ENCODE measurements around the gene OR4D2. TPM values are rescaled to one million over a fixed set of nuclear protein-coding genes. Genes with fewer than 3 reads are reported as not detected.

OR4D2 gene
- total RNA-seq, 1 experiment from 2014 or later = not detected

GRCh38 chr17:58186591-58186990, 19.8 kb downstream of the OR4D2 start:
- Histone ChIP-seq H3K9ac (ENCODE audit: low read length) (no peak overlapping the region), H3K4me1 (ENCODE audit: insufficient read depth, low read length) (peaks cover 20% of the 10 kb centered on the region), H3K4me3 (ENCODE audit: low read length) (no peak overlapping the region), H3K9me3 (ENCODE audit: low read length) (no peaks in the 10 kb centered on the region), H3K4me2 (ENCODE audit: low read length) (no peak overlapping the region), H3K27ac (ENCODE audit: low read length) (no peak overlapping the region), H2AFZ (ENCODE audit: low read length) (no peak overlapping the region), H3K36me3 (ENCODE audit: low read depth, low read length) (no peaks in the 10 kb centered on the region), H3K79me2 (ENCODE audit: low read length) (no peaks in the 10 kb centered on the region), H4K20me1 (ENCODE audit: low read length) (no peaks in the 10 kb centered on the region), H3K9me2 (replicated peaks; ENCODE audit: low read length) (no peaks in the 10 kb centered on the region), H3F3A (ENCODE audit: low read length, unreplicated experiment) (no peaks in the 10 kb centered on the region), H3K27me3 (ENCODE audit: low read length) (peaks cover 8% of the 10 kb centered on the region; the same call in 1 of the 2 replicates)
- TF ChIP-seq EZH2 (IDR thresholded peaks at IDR 0.05; ENCODE audit: low read length, unreplicated experiment) (no peak), CTCF (conservative IDR thresholded peaks at IDR 0.05; ENCODE audit: low read depth, low read length) (no peak), EZH2phosphoT487 (IDR thresholded peaks at IDR 0.05; ENCODE audit: borderline replicate concordance, low read length) (no peak)
- intact Hi-C loops (cut with micrococcal nuclease) = loop anchor here (10.0 kb wide), 1 partner anchor 582 kb away; no protein-coding TSS in a partner anchor
- ChIA-PET CTCF (no interaction called here), POLR2A (ENCODE audit: unreplicated experiment) (no interaction called here)
- ATAC-seq (no peak), DNase-seq (no peak)
- BruUV-seq (replicated peaks) = no TSS peak

GRCh38 chr17:58187063-58187462, 20.3 kb downstream of the OR4D2 start:
- no TSS peak for BruUV-seq (replicated peaks)
- H3F3A ChIP-seq (ENCODE audit: low read length, unreplicated experiment) = no peaks in the 10 kb centered on the region
- no peak overlapping the region for H3K9ac ChIP-seq (ENCODE audit: low read length)
- H3K9me2 ChIP-seq (replicated peaks; ENCODE audit: low read length) = no peaks in the 10 kb centered on the region
- H3K4me3 ChIP-seq (ENCODE audit: low read length) = no peak overlapping the region
- H4K20me1 ChIP-seq (ENCODE audit: low read length) = no peaks in the 10 kb centered on the region
- no peaks in the 10 kb centered on the region for H3K79me2 ChIP-seq (ENCODE audit: low read length)
- no peaks in the 10 kb centered on the region for H3K9me3 ChIP-seq (ENCODE audit: low read length)
- peaks cover 8% of the 10 kb centered on the region; the same call in 1 of the 2 replicates for H3K27me3 ChIP-seq (ENCODE audit: low read length)
- DNase-seq (no peak), ATAC-seq (no peak)
- intact Hi-C loops (cut with micrococcal nuclease) = loop anchor here (10.0 kb wide), 1 partner anchor 582 kb away; no protein-coding TSS in a partner anchor
- TF ChIP-seq EZH2 (IDR thresholded peaks at IDR 0.05; ENCODE audit: low read length, unreplicated experiment) (no peak), EZH2phosphoT487 (IDR thresholded peaks at IDR 0.05; ENCODE audit: borderline replicate concordance, low read length) (no peak), CTCF (conservative IDR thresholded peaks at IDR 0.05; ENCODE audit: low read depth, low read length) (no peak)
- peaks cover 20% of the 10 kb centered on the region for H3K4me1 ChIP-seq (ENCODE audit: insufficient read depth, low read length)
- H3K36me3 ChIP-seq (ENCODE audit: low read depth, low read length) = no peaks in the 10 kb centered on the region
- H3K27ac ChIP-seq (ENCODE audit: low read length) = no peak overlapping the region
- CTCF ChIA-PET = no interaction called here
- no peak overlapping the region for H3K4me2 ChIP-seq (ENCODE audit: low read length)
- POLR2A ChIA-PET (ENCODE audit: unreplicated experiment) = no interaction called here
- H2AFZ ChIP-seq (ENCODE audit: low read length) = no peak overlapping the region

- intact Hi-C loops (cut with micrococcal nuclease) = loop anchor here (10.0 kb wide), 1 partner anchor 583 kb away; no protein-coding TSS in a partner anchor
- Histone ChIP-seq H2AFZ (ENCODE audit: low read length) (no peak overlapping the region), H3F3A (ENCODE audit: low read length, unreplicated experiment) (no peaks in the 10 kb centered on the region), H3K4me1 (ENCODE audit: insufficient read depth, low read length) (peaks cover 20% of the 10 kb centered on the region), H4K20me1 (ENCODE audit: low read length) (no peaks in the 10 kb centered on the region), H3K79me2 (ENCODE audit: low read length) (no peaks in the 10 kb centered on the region), H3K4me2 (ENCODE audit: low read length) (no peak overlapping the region), H3K36me3 (ENCODE audit: low read depth, low read length) (no peaks in the 10 kb centered on the region), H3K9ac (ENCODE audit: low read length) (no peak overlapping the region), H3K4me3 (ENCODE audit: low read length) (no peak overlapping the region), H3K9me2 (replicated peaks; ENCODE audit: low read length) (no peaks in the 10 kb centered on the region), H3K9me3 (ENCODE audit: low read length) (no peaks in the 10 kb centered on the region), H3K27ac (ENCODE audit: low read length) (no peak overlapping the region), H3K27me3 (ENCODE audit: low read length) (peaks cover 8% of the 10 kb centered on the region; the same call in 1 of the 2 replicates)
- CTCF ChIA-PET = interaction anchor here (1.1 kb wide), 1 partner anchor 12 kb away, joined by 3 read pairs; no protein-coding TSS in a partner anchor
- POLR2A ChIA-PET (ENCODE audit: unreplicated experiment) = no interaction called here
- DNase-seq (no peak), ATAC-seq (no peak)
- BruUV-seq (replicated peaks) = no TSS peak
- TF ChIP-seq EZH2phosphoT487 (IDR thresholded peaks at IDR 0.05; ENCODE audit: borderline replicate concordance, low read length) (no peak), CTCF (conservative IDR thresholded peaks at IDR 0.05; ENCODE audit: low read depth, low read length) (no peak)
Observed at GRCh38 chr17:58187675-58188074, 20.9 kb downstream of the OR4D2 start.

Measured in PC-3 (cell line).